Dedifferentiated amniotic fluid mesenchymal stem cell (primary cell): ENCODE data around the gene MDFIC2.
"Not testable (repeated sequence)": the region's sequence is repeated elsewhere in the genome, so short reads cannot be mapped to it uniquely, and the experiment has no call there.

Experiments used
- DNase-seq: peaks from one replicate; pipeline ENCODE4 v3.0.0-alpha.2; 2016; ENCODE audit errors: extremely low spot score

The MDFIC2 gene

DNA sequence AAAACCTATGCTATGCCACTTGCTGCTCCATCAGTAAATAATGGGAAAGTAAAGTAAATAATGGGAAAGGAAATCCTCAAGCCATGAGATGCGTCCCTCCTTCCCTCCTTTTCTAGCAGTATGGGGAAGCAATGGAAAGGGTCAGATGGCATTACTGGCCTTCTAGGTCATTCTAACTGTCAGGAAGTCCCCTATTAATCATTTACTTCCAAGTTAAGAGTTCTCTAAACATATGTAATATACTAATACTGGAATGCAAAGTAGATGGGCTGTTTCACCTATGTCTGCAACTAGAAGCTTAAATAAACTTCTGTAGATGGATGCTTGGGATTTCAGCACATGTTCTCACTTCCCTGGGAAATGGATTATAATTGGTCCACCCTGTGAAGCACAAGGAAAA lies 55.9 kb downstream of the MDFIC2 start:
- no peak for DNase-seq

DNA sequence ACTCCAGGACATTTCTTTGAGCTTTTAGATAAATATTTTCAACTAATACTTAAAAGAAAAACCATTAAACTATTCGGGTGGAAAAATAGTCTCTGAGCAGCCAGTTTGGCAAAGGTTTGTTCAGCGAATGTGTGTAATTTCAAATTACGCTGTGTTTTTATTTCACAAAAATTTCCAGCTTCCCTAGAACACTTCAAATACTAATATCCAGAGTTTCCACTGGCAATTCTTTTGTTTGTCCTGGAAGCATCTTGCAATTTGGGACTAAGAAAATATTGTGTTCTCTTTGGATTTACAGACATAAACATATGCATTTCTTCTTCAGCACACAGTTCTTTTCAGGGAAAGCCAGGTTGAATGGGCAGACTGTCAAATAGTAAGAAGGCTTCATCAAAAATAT lies 61.9 kb downstream of the MDFIC2 start:
- DNase-seq, result no peak

DNA sequence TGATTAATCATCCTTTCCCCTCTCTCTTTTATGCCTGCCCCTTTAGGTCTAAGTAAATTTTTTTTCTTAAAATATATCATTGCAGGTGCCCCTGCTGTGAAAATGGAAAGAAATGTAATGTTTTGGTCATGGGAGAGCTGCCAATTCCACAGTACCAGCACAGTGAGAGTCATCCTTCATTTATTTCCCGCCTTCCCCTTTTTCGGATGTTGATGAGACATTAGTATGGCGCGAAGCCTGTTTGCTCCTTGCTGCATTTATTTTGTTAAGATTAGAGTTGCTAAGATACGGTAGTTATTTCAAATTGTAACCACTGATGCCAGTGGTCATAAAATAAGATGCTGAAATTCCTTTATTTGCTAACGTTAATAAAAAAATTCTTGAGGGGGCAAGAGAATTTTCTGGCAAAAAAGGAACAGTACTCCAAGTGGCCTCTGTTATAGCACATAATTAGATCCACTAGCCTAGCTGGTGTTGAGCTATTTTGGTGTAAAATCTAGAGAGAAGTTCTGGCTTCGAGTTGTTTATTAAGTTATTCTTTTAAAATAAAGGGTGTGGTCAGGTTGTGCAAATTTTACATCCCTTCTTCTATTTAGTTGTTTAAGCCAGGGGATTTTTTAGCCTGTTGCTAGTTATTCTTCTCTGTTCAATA lies 62.8 kb downstream of the MDFIC2 start:
- DNase-seq, result no peak

DNA sequence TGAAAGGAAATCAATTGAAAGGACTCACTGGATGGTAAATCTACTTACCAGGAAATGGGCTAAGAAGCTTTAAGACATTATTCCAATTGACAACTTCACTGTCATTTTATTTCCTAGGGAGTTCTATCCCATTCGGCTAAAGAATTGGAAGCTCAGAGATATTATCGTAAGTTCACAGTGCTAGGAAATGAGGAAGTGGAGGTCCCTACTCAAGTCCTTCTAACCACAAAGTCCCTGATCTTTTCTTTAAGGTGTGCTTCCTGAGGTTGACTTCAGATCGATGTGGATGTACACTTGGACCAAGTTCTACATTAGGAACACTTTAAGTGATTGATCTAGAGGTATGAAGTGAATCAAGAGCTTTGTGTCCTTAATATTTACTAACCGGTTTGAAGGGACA lies 63.6 kb downstream of the MDFIC2 start:
- no peak for DNase-seq

DNA sequence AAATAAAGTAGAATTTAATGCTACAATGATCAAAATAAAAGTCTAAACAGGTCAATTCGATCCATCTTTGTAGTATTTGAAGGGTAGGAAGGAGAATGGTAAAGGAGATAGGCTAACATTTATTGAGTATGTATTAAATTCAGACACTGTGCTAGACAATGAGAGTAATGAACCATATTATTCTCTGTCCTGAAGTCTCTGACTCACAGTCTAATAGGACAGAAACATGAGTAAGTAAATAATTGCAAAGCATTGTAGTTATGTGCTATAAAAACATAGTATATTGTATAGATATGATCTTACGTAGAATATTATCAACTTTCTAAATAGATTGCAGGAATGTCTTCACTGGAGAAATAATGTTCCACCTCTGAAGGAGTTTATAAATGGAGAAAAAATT lies 64.5 kb downstream of the MDFIC2 start:
- no peak for DNase-seq

DNA sequence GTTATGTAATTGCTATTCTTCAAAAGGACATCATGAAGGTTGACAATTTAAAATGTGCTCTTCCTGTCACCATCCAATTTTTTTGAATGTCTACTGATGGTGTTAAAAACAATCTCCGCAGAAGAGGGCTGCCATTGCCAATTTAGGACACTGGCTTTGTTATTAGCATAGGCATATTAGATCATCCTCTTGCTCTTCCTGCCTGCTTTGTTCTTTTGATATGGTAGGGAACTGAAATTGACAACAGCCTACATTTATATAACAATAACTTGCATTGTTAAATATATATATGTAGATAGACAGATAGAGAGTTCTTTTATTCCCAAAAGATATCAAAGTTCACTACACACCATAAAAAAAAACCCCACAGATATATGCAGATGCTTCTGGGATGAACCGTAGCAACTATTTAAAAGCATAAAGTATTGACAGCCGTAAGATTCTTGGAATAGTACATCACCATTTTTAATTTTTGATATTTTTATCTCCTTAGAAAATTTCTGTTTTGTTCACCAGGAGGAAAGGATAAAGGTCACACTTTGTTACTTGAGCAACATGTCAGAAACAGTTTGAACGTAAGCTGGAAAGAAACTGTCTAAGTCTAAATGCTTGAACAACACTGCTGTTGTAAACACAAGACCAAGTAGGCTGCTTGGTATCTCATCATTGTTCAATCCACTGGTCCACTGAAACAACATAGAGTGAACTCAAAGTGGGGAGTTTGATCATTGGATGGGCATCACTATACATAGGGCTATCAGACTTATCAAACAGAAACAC lies 66.5 kb downstream of the MDFIC2 start:
- no peak for DNase-seq

DNA sequence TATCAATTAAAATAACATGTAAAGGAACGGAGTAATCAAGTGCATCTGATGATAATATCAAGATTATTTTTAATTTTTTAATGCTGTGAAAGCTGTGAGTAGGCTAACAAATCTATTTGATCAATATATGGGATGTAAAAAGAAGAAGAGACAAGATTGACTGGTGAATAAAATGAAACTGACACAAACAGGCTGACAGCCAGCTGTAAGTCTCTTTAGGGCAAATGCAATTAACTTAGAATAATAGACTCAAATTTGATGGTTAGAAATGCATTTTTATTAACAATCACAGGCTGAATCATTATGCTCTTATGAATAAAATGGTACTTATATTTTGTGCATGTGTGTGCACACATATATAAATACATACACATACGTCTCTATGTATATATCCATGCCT lies 68.0 kb downstream of the MDFIC2 start:
- DNase-seq, result no peak

DNA sequence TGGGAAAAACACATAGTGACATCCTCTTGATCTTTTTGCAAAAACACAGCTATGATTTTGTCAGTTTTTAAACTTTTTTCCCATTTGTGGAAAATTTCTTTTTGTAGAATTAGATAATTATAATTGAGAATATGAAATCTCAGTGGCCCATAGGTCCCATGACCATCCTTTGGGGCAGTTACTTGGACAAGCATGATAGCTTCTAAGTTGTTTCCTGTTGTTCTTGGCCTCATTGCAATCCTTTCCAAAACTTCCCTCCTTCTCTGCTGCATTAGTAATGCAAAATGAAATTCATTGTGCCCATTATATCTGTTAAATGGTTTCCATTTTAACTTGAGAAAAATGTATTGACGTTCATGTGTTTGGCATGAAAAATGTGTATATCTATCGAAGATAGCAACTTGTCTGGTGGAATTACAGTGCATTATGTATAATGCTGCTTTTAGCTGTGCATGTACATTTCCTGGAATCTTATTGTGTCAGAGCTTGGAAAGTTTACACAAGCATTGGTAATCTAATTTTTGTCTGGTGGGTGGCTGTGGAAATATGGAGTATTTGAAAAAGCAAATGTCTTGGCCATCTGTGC lies 70.0 kb downstream of the MDFIC2 start:
- no peak for DNase-seq

DNA sequence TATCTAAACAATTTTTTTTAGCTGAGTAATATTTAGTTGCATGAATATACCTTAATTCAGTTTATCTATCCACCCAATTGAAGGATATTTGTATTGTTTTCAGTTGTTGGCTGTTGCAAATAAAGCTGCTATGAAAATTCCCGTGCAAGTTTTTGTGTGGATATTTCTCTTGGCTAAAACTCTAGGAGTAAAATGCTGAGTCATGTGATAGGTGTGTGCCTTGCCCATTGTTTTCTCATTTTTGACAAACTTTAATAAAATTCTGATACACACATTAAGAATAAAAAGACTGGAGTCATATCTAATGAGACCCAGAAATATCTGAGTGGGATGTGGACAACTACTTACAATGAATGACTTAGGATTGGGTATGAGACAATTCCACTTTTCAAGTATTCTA lies 78.6 kb downstream of the MDFIC2 start:
- no peak for DNase-seq

DNA sequence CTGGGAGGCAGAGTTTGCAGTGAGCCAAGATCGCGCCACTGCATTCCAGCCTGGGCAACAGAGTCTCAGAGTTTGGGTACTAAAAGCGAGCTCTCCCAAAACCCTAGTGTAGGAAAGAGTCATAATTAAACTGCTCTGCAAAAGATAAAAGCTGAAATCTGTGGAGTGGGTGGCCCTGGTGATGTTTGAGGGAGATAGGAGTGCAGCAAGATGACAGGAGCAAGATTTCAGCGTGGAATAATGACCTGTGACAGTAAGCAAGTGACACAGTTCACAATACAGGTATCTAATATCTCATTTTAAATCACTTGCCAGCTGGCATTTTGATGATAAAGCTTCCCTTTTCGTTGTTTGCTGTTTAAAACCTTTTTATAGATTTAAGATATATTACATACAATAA lies 79.3 kb downstream of the MDFIC2 start:
- no peak for DNase-seq

DNA sequence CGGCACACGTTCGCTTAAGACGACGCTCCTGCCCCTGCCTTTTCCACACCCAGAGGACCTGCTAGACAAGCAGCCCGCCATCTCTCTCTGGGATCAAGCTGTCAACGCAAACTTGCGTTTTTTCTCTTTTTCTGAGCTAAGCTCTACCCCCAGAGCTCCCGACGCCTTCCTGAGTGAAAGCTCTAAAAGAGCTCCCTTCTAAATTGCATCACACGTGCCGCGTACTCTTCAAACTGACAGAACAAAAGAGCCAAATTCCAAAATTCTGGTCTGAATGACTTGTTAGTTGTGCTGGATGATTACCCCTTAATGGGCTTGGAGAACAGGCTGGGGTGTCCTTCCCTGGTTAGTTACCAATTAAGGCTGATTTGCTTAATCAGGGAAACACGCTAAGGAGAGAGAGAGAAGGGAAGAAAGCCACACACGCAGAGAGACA lies 81.2 kb downstream of the MDFIC2 start:
- DNase-seq, result no peak

DNA sequence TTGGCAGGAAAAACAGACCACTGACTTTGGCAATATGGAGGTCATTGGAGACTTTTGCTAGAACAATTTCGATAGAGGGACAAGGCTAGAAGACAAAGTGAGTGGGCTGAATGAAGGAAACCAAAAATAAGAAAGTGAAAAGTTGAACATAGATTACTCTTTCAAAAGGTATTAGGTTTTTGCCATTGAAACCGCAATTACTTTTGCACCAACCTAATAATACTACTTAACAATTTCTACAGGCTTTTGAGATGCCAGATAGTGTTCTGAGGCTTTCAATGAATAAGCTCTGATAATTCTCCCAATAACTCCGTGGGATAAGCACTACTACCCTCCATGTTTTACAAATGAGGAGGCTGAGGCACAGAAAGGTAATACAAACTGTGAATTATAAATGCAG lies 85.0 kb downstream of the MDFIC2 start:
- no peak for DNase-seq

DNA sequence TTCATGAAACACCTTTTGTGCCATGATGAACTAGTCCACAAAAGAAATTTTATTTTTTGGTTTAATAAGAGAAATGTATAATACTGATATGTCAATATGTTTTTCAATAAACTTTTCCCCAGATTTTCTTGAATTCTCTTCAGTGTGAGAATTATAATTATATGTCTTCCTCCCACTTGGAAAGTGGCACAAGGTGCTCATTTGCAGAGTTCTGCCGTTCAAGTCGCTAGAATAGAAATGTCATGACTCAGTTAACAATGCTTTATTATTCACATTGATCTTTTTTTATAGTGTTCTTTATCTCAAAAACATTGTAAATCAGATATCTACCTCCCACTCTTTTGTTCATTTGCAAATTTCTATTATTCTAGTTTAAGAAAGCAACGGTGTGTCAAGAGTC lies 87.3 kb downstream of the MDFIC2 start:
- DNase-seq, result no peak

DNA sequence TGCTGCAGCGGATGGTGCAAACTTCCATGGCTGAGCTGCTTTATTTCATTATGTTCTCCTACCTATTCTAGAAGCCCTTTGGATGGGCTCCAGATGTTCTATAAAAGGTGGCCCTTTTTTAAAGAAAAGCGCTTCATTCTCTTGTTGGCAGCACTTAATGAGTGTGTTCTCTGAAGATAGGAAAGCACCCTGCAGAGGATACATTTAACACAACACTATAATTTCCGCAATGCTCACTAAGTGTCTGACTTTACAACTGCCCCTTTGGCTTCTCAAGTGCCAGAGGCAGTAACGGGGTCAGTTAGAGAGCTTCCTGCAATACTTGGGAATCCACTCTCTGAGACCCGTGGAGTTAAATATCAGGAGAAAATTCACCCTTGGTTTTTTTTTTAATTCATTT lies 88.1 kb downstream of the MDFIC2 start:
- no peak for DNase-seq

DNA sequence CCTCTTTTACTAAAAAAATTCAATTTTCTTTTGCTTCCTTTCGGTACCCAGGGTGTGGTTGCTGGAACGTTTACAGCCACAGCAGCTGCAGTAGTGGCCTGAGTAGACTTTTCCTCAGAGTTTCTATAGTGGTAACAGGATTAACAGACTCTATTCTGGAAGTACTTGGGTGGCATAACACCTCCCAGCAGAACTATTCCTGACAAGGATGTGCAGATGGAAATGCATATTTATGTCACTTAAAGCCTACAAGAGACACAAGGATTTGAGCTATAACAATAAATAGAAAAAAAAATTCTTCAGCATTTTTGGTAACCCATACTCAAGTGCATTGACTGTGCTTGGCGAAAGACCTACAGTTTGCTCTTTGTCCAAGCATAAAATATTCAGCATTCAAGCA lies 94.0 kb downstream of the MDFIC2 start:
- no peak for DNase-seq

DNA sequence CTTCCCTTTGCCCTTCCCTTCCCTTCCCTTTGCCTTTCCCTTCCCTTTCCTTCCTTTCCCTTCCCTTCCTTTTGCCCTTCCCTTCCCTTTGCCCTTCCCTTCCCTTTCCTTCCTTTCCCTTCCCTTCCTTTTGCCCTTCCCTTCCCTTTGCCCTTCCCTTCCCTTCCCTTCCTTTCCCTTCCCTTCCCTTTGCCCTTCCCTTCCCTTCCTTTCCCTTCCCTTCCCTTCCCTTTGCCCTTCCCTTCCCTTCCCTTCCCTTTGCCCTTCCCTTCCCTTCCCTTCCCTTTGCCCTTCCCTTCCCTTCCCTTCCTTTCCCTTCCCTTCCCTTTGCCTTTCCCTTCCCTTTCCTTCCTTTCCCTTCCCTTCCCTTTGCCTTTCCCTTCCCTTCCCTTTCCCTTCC lies 101.2 kb downstream of the MDFIC2 start:
- DNase-seq, result not testable (repeated sequence)

DNA sequence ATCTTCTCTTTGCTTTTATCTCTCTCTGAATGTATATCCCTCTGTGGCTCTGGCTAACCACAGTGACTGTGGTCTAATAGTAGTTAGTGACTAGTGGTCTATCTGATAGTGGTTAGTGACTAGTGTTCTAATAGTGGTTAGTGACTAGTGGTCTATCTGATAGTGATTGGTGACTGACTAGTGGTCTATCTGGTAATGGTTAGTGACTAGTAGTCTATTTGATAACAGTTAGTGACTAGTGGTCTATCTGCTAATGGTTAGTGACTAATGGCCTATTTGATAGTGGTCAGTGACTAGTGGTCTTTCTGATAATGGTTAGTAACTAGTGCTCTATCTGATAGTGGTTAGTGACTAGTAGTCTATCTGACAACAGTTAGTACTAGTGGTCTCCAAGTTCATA lies 110.5 kb downstream of the MDFIC2 start:
- no peak for DNase-seq

DNA sequence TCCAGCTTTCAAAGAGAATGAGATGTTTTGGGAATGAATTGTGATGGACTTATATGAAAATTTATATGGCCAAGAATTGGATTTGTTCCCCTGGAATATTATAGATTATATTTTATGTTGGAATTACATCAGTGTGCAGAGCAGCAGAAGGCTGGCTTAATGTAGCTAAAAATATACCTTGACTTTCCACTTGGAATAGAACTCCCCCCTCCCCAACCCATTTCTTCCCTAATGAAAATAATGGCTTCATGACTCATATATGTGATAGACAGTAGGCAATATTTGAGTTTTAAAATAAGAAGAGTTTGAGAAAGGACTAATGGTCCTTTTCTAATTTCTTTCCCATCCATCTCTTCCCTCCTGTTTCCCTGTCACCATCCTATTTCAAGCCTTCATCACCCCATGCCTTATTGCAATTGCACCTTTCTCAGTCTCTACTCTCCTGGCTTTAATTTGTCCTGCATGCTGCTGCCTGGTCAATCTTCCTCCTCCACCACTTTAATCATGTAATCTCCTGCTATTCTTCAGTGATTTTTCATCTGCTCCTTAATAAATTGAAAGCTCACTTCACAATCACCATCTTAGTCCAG lies 122.5 kb downstream of the MDFIC2 start:
- DNase-seq, result no peak

DNA sequence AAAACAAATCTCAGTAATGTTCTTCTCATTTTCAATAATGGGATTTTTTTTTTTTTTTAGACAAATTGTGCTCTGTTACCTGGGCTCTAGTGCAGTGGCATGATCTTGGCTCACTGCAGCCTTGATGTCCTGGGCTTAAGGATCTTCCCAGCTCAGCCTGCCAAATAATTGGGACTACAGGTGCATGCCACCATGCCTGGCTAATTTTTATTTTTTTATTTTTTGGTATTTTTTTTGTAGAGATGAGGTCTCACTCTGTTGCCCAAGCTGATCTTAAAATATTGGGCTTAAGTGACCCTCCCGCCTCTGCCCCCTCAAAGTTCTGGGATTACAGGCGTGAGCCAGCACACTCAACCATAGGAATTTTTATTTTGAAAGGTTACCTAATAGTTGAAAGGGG lies 126.2 kb downstream of the MDFIC2 start:
- DNase-seq, result no peak

DNA sequence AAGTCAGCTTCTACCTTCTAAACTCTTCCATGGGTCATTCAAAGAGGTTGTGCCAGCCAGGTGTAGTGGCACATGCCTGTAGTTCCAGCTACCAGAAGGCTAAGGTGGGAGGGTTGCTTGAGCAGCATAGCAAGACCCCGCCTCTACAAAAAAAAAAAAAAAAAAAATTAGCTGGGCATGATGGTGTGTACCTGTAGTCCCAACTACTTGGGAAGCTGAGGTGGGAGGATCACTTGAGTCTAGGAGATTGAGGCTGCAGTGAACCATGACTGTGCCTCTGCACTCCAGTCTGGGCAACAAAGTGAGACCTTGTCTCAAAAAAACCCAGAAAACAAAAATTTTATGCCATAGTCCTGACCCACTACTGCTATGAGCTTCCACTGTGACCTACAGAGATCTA lies 126.8 kb downstream of the MDFIC2 start:
- no peak for DNase-seq

DNA sequence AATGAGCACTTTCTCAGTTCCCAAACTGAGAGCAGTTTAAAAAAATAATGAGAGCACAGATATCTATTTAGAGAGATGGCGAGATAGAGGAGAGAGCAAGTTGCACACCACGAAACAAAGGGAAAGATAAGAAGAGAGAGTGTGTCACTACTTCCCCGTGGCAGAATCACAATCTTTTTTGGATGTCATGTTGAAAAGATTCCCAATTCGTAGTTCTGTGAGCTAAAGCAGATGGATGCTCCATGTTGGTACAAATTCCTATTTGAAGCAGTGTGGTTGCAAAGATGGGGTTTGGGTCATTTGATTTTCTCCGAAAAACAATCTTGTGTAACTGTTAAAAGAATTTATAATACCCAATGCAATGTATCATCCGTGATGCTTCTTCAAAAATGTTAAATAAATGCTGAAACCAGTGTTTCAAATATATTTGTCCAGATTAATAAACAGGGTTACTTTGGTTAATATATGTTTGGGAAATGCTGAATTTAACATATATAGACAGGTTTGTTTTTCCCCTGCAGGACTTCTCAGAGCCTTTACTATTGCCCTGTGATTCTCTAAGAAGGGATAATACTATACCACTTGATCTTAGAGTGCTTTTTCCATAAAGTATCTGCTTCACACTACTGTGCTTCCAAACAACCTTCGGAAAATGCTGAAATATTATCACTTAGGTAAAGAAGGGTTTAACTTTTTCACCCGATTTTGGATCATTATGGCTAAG lies 128.5 kb downstream of the MDFIC2 start:
- DNase-seq, result no peak

DNA sequence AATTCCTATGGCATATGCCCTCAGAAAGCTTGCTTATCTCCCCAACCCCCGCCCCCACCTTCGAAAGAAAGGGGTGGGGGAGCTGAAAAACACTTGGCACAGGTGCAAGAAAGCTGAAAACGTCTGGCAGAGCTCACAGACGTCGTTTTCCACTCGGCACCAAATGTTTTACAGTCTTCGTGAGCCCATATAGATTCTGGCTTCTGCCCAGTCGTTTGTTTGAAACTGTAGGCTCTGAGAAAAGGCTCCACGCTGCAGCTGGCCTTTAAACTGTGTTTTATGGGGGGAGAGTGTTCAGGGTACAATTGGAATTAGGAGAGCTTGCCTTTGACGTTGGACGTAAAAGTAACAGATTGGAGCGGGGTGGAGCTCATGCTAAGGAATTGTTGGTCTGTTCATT lies 130.3 kb downstream of the MDFIC2 start:
- no peak for DNase-seq
